ENCODE measurements around the gene PDE4D. TPM values are rescaled to one million over a fixed set of nuclear protein-coding genes. Genes with fewer than 3 reads are reported as not detected.

PDE4D gene
- total RNA-seq, 2 experiments from 2014 or later: 40.5 to 41.2 TPM

DNA sequence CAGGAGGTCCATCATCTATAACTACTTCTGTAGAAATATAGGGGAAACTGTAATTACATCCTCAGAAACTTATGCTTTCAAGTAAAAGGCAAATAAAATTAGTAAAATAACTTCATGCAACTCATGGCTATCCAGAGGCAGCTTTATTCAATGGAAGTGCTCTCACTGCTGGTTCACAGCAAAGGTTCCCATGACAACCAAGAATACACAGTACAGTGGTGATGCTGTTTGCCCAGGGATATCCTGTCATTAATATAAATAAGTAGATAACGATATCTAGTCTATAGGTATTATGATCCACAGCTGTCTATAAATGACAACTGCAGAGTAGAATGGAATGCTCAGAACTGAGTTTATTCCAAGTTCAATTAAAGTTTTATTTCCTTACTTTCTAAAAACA, 390.3 kb downstream of the PDE4D start:
- H3K4me1 Mint-ChIP-seq (ENCODE audit: low read depth): no peaks in the 10 kb centered on the region
- DNase-seq: no peak
- CTCF ChIA-PET: interaction anchor here (0.7 kb wide), 1 partner anchor 156 kb away, joined by 3 read pairs; no protein-coding TSS in a partner anchor
- no peak overlapping the region for H3K27ac Mint-ChIP-seq
- no peaks in the 10 kb centered on the region for H3K9me3 Mint-ChIP-seq
- H3K36me3 Mint-ChIP-seq (ENCODE audit: low read depth): no peaks in the 10 kb centered on the region
- H3K27me3 Mint-ChIP-seq (ENCODE audit: low read depth): no peaks in the 10 kb centered on the region
- H3K4me3 Mint-ChIP-seq: no peak overlapping the region
- intact Hi-C loops (cut with micrococcal nuclease): loop anchor here (10.0 kb wide), 1 partner anchor 318 kb away; no protein-coding TSS in a partner anchor

DNA sequence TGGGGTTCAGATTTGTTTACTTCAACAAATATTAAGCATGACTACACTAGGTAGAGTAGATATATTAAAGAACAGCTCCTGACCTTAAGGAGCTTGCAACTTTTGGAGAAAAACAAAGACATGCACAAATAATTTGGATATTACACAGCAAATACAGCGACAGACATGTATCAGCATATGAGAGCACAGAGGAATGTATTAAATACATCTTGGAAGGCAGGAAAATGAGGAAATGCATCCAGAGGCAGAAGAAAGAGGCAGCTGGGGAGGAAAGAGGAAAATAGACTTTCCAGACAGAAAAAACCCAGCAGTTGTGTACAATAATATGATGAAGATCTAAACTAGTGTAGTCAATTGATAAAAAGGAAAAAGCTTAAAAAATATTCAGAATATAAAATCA, 392.2 kb downstream of the PDE4D start:
- CTCF ChIA-PET: interaction anchor here (0.6 to 1.0 kb wide), 2 partner anchors 121 to 487 kb away, joined by 4 to 5 read pairs; no protein-coding TSS in a partner anchor
- no peak for DNase-seq
- no peak overlapping the region for H3K4me3 Mint-ChIP-seq
- no peaks in the 10 kb centered on the region for H3K36me3 Mint-ChIP-seq (ENCODE audit: low read depth)
- no peaks in the 10 kb centered on the region for H3K9me3 Mint-ChIP-seq
- no peak overlapping the region for H3K27ac Mint-ChIP-seq
- H3K27me3 Mint-ChIP-seq (ENCODE audit: low read depth): peaks cover 6% of the 10 kb centered on the region
- H3K4me1 Mint-ChIP-seq (ENCODE audit: low read depth): no peaks in the 10 kb centered on the region
- intact Hi-C loops (cut with micrococcal nuclease): loop anchor here (10.0 kb wide), 1 partner anchor 317 kb away; no protein-coding TSS in a partner anchor

DNA sequence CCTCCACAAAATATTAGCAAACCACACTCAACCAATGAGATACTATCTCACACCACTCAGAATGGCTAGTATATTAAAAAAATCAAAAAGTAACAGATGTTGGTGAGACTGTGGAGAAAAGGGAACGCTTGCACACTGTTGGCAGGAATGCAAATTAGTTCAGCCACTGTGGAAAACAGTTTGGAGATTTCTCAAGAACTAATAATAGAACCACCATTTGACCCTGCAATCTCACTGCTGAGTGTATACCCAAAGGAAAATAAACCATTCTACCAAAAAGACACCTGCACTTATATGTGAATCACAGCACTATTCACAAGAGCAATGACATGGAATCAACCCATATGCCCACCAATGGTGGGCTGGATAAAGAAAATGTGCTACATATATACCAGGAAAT, 393.5 kb downstream of the PDE4D start:
- Mint-ChIP-seq H3K9me3 (no peaks in the 10 kb centered on the region), H3K27me3 (ENCODE audit: low read depth) (peaks cover 6% of the 10 kb centered on the region), H3K4me3 (no peak overlapping the region), H3K4me1 (ENCODE audit: low read depth) (no peaks in the 10 kb centered on the region), H3K27ac (no peak overlapping the region), H3K36me3 (ENCODE audit: low read depth) (no peaks in the 10 kb centered on the region)
- no peak for DNase-seq
- CTCF ChIA-PET: interaction anchor here (0.6 kb wide), 1 partner anchor 166 kb away, joined by 3 read pairs; no protein-coding TSS in a partner anchor
- intact Hi-C loops (cut with micrococcal nuclease): loop anchor here (10.0 kb wide), 1 partner anchor 315 kb away; no protein-coding TSS in a partner anchor

DNA sequence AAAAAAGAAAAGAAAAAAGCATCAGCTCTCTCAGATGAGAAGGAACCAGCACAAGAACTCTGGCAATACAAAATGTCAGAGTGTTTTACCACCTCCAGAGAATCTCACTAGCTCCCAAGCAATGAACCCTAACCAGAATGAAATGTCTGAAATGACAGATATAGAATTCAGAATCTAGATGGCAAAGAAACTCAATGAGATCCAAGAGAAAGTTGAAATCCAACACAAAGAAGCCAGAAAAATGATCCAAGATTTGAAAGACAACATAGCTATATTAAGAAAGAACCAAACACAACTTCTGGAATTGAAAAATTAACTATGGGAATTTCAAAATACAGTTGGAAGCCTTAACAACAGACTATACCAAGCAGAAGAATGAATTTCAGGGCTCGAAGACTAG, 396.3 kb downstream of the PDE4D start:
- CTCF ChIA-PET: interaction anchor here (0.6 to 1.4 kb wide), 11 partner anchors 8 to 1203 kb away, joined by 3 to 8 read pairs (median 3); partner anchors contain the start of gene DEPDC1B
- H3K27me3 Mint-ChIP-seq (ENCODE audit: low read depth): peaks cover 6% of the 10 kb centered on the region
- H3K27ac Mint-ChIP-seq: no peak overlapping the region
- no peaks in the 10 kb centered on the region for H3K4me1 Mint-ChIP-seq (ENCODE audit: low read depth)
- no peaks in the 10 kb centered on the region for H3K9me3 Mint-ChIP-seq
- DNase-seq: no peak
- intact Hi-C loops (cut with micrococcal nuclease): no loop called here
- H3K36me3 Mint-ChIP-seq (ENCODE audit: low read depth): no peaks in the 10 kb centered on the region
- no peak overlapping the region for H3K4me3 Mint-ChIP-seq

DNA sequence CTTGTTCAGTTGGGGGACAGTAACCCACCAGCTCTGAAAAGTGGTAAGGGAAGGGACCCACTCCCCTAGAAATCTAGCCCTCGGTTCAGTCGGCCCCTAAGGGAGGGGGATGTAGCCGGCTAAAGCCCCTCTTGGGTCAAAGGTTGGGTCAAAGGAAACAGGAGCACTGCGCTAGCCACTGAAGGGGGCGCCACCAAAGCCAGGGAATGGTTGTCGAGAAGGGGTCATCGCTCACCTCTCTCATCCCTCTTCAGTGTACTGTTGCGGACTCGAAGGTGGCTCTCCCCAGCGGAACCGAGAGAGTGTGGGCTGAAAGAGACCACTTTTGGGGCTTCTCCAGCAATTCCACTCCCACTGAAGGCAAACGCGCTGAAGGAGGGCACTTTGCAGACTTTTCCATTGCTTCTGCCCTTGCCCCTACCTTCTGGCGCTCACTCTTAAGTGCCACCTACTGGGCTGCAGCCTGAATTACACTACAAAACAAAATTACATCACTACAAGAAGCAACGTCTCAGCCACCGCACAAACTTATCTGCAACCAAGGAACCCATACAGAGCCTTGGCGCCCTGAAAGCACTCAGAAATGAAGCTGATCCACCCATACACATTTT, 396.9 kb downstream of the PDE4D start:
- peaks cover 6% of the 10 kb centered on the region for H3K27me3 Mint-ChIP-seq (ENCODE audit: low read depth)
- intact Hi-C loops (cut with micrococcal nuclease): loop anchor here (1.0 kb wide), 1 partner anchor 106 kb away; no protein-coding TSS in a partner anchor
- CTCF ChIA-PET: interaction anchor here (0.6 to 1.4 kb wide), 11 partner anchors 8 to 1203 kb away, joined by 3 to 8 read pairs (median 3); partner anchors contain the start of gene DEPDC1B
- H3K36me3 Mint-ChIP-seq (ENCODE audit: low read depth): no peaks in the 10 kb centered on the region
- H3K4me1 Mint-ChIP-seq (ENCODE audit: low read depth): no peaks in the 10 kb centered on the region
- no peak overlapping the region for H3K27ac Mint-ChIP-seq
- no peak overlapping the region for H3K4me3 Mint-ChIP-seq
- DNase-seq: peak; percentile 25
- H3K9me3 Mint-ChIP-seq: no peaks in the 10 kb centered on the region

DNA sequence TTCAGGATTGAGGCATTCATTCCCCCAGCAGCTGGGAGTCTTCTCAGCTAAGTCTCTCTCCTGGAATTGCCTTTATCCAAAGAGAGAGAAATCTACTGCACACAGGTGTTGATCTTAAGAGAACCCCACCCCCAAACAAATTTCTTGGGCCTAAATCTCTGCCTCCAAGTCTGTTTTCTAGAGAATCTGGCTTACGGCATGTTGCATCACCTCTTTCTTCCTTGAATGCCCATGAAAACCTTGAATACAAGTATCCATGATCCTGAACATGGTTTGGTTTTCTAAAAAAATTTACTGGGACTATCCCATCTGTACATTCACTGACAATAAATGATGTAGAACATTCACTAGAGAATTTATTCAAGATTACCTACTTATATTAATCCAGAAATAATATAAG, 401.6 kb downstream of the PDE4D start:
- no peak for DNase-seq
- Mint-ChIP-seq H3K27me3 (ENCODE audit: low read depth) (peaks cover 3% of the 10 kb centered on the region), H3K9me3 (no peaks in the 10 kb centered on the region), H3K4me3 (no peak overlapping the region), H3K4me1 (ENCODE audit: low read depth) (no peaks in the 10 kb centered on the region), H3K36me3 (ENCODE audit: low read depth) (no peaks in the 10 kb centered on the region), H3K27ac (no peak overlapping the region)
- intact Hi-C loops (cut with micrococcal nuclease): no loop called here
- CTCF ChIA-PET: no interaction called here

DNA sequence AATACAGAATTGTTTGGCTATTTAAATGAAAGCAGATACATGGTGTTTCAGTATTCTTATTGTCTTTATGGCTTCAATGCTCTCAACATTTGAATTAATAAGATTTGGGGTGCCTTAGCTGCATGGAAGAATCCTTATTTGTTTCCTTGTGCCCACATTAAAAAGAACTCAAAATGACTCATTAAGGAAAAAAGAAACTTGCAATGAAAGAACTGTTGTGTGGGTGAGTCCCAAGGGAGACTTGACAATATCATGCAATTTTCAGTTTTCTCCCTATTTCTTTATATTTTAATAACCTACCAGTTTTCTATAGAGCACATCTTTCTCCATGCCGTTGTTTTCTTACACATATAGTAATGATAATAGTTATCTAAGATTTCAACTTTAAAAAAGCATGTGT, 404.0 kb downstream of the PDE4D start:
- Mint-ChIP-seq H3K9me3 (no peaks in the 10 kb centered on the region), H3K27ac (no peak overlapping the region), H3K36me3 (ENCODE audit: low read depth) (no peaks in the 10 kb centered on the region), H3K4me3 (no peak overlapping the region), H3K4me1 (ENCODE audit: low read depth) (peaks cover 9% of the 10 kb centered on the region), H3K27me3 (ENCODE audit: low read depth) (peaks cover 2% of the 10 kb centered on the region)
- intact Hi-C loops (cut with micrococcal nuclease): no loop called here
- CTCF ChIA-PET: interaction anchor here (1.9 kb wide), 1 partner anchor 302 kb away, joined by 5 read pairs; no protein-coding TSS in a partner anchor
- no peak for DNase-seq

DNA sequence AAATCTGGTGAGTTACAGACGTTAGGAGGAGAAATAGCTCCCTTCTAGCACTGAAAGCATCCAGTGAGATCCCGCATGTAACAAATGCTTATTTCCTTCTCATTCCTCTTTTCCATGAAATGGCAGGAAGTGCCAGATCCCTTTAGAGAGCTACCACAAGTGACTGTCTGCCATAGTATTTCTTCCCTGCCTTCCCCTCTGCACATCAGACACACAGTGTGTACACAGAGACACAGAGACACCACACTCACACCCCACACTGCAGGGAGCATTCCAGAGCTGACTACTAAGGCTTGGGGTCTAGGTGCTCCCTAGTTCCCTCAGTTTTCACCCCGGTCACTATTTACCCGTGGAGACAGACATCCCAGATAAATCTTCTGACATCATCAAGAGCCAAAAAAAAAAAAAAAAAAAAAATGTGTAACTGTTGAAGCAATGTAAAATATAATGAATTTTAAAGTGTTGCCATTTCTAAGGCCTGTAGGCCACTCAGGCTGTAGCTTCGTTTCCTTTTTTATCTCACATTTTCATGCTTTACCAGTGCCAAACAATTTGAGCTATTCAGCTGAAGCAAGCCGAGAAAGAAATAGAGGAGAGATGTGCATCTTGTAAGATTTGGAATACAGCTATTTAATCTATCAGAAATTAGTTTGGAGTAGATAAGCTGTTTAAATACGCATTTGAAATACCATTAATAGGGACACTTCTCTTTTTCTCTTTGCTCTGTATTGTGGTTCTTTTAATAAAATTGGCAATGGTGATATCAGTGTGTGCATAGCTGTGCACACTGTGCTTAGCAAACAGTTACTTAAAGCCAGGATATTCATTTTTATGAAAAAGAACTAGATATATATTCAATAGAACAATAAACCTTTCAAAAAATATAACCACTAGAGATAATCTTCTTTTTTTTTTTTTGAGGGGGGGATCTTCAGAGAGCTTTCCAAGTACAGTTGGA, 405.5 kb downstream of the PDE4D start:
- Mint-ChIP-seq H3K9me3 (no peaks in the 10 kb centered on the region), H3K4me1 (ENCODE audit: low read depth) (peaks cover 19% of the 10 kb centered on the region), H3K4me3 (no peak overlapping the region), H3K27me3 (ENCODE audit: low read depth) (peaks cover 2% of the 10 kb centered on the region), H3K27ac (no peak overlapping the region), H3K36me3 (ENCODE audit: low read depth) (no peaks in the 10 kb centered on the region)
- no peak for DNase-seq
- CTCF ChIA-PET: interaction anchor here (0.6 to 1.9 kb wide), 5 partner anchors 9 to 336 kb away, joined by 3 to 5 read pairs (median 4); no protein-coding TSS in a partner anchor
- intact Hi-C loops (cut with micrococcal nuclease): no loop called here

DNA sequence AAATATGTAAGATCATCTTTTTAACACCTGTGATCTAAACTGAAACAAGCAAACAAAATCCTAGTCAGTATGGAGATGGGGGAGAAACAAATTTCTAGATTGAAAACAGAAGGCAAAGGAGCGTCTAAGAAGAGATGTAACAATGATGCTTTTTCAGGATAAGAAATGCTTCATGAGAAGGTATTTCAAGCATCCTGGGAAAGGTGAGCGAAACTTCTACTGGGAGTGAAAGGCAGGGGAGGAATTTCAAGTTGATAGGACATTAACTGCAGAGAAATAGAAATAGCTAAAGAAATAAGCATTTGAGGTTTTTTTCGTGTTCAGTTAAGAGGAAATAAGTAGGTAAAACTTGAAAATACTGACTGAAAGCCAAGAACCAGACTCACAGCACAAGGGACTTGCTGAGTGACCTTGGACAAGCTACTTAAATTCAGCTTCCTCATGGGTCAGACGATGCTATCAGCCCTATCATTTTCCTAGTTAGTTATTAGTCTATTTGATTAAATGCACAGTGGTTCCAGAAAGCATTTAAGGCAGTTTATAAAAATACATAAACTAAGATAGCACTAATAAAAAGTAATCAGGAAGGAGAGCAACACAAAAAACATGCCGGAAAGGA, 406.3 kb downstream of the PDE4D start:
- no peak for DNase-seq
- Mint-ChIP-seq H3K9me3 (no peaks in the 10 kb centered on the region), H3K27ac (no peak overlapping the region), H3K36me3 (ENCODE audit: low read depth) (no peaks in the 10 kb centered on the region), H3K4me1 (ENCODE audit: low read depth) (peaks cover 19% of the 10 kb centered on the region), H3K27me3 (ENCODE audit: low read depth) (peaks cover 2% of the 10 kb centered on the region), H3K4me3 (no peak overlapping the region)
- intact Hi-C loops (cut with micrococcal nuclease): no loop called here
- CTCF ChIA-PET: interaction anchor here (0.6 kb wide), 1 partner anchor 17 kb away, joined by 5 read pairs; no protein-coding TSS in a partner anchor

DNA sequence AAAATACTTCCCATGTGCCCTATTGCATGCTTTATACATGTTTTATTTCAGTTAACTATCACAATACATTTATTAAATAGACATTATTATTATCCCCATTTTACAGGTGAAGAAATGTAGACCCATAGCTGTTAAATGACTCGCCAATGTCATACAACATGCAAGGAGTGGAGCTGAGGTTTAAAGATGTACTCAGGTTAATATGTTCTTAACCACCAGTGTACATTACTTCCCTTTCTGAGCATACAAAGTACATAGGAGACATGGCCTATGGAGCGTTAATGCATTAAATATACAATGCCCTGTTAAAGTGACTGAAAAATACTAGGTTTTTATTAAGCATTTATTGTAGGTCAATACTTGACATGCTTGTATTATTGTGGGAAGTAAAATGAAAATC, 407.0 kb downstream of the PDE4D start:
- CTCF ChIA-PET: interaction anchor here (1.0 kb wide), 1 partner anchor 187 kb away, joined by 5 read pairs; no protein-coding TSS in a partner anchor
- no peak for DNase-seq
- Mint-ChIP-seq H3K4me1 (ENCODE audit: low read depth) (peaks cover 19% of the 10 kb centered on the region), H3K36me3 (ENCODE audit: low read depth) (no peaks in the 10 kb centered on the region), H3K27me3 (ENCODE audit: low read depth) (peaks cover 2% of the 10 kb centered on the region), H3K27ac (no peak overlapping the region), H3K9me3 (no peaks in the 10 kb centered on the region), H3K4me3 (no peak overlapping the region)
- intact Hi-C loops (cut with micrococcal nuclease): no loop called here

DNA sequence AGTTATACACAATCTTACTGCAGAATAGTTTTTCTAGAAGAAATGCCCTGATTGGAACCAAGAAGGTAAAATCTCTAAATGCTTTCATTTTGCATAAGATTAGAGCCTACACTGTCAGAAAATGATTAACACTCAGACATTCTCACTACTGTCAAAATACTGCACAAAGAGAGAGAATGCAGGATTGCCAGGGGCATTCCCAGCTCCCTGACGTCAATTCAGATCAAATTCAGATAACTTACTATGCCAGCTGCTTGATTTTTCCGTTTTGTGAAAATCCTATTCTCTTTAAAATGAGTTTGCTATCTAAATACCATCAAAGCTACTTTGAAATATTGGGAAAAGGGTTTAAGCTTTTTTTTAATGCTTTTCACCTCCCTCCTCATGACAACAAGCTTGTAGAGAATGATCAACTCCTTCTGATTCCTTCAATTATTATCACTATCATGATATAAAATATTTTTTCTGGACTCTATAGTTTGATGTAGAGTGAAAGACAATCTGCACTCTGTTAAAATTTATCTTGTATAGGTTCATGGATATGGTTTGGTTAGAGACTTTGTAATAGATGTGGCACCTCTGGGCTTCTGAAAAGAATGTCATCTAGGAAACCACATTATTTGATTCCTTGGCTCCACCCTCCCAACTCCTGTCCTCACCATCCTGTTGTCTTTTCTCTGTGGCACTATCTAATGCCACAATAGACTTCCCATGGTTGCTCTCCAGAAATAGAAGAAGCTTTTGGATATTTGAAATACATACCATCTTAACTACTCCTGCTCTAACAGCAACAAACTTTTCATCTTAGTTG, 407.7 kb downstream of the PDE4D start:
- no peak overlapping the region for H3K4me3 Mint-ChIP-seq
- no peaks in the 10 kb centered on the region for H3K36me3 Mint-ChIP-seq (ENCODE audit: low read depth)
- H3K27ac Mint-ChIP-seq: no peak overlapping the region
- DNase-seq: no peak
- H3K4me1 Mint-ChIP-seq (ENCODE audit: low read depth): peaks cover 19% of the 10 kb centered on the region
- intact Hi-C loops (cut with micrococcal nuclease): loop anchor here (2.0 kb wide), 1 partner anchor 275 kb away; no protein-coding TSS in a partner anchor
- no peaks in the 10 kb centered on the region for H3K9me3 Mint-ChIP-seq
- H3K27me3 Mint-ChIP-seq (ENCODE audit: low read depth): peaks cover 2% of the 10 kb centered on the region
- CTCF ChIA-PET: interaction anchor here (1.0 kb wide), 1 partner anchor 188 kb away, joined by 5 read pairs; no protein-coding TSS in a partner anchor
